BJ (cell line): ENCODE data around the gene KCMF1. TPM values are rescaled to one million over a fixed set of nuclear protein-coding genes. Genes with fewer than 3 reads are reported as not detected.

ENCODE experiments used
- CTCF ChIA-PET: fragments of 350-600 bp; formaldehyde crosslinking; extraction: SDS; loops from one replicate; lab custom pipeline; 2021; ENCODE audit warnings: antibody characterized with exemption, inconsistent platforms; lab: Yijun Ruan, JAX
- POLR2A ChIA-PET: fragments of 300-600 bp; sonication (Branson Sonifier 250); formaldehyde crosslinking; extraction: SDS; loops from one replicate; lab custom pipeline; 2021; ENCODE audit warnings: antibody characterized with exemption; lab: Charles Lee
- DNase-seq: peaks from one replicate; pipeline ENCODE4 v3.0.0-alpha.2; 2011; ENCODE audit warnings: low read depth
- H3K27me3 ChIP-seq: 2 replicates; pipeline ENCODE4 v1.6.0; 2011; ENCODE audit warnings: low read length; ENCODE audit not compliant: control insufficient read depth, insufficient read depth
- H3K36me3 ChIP-seq: 2 replicates; pipeline ENCODE4 v1.5.1; 2011; ENCODE audit warnings: low read length; ENCODE audit not compliant: control insufficient read depth, insufficient read depth
- H3K4me3 ChIP-seq: 2 replicates; pipeline ENCODE4 v1.5.1; 2011; ENCODE audit warnings: low read depth, mild to moderate bottlenecking, control low read depth, low read length
- polyA plus RNA-seq: library from polyadenylated mRNA; depleted of rRNA; stranded (reverse); fragments of >200 nt; gene quantifications from 2 replicates; pipeline ENCODE4 v1.2.3, GENCODE V29; 2011; rRNA removed
- small RNA-seq: library from RNA; depleted of rRNA; stranded (forward); fragments of <200 nt; gene quantifications from one replicate; pipeline ENCODE3, GENCODE V24; 2012; ENCODE audit warnings: low replicate concordance, low read depth; ENCODE audit not compliant: insufficient read length
- TF ChIP-seq, protein P1 (sequence below): IDR thresholded peaks from 2 replicates; pipeline ENCODE4 v1.5.1; 2011; ENCODE audit warnings: low read depth, mild to moderate bottlenecking, control low read depth, inconsistent platforms, low read length, moderate library complexity; ENCODE audit not compliant: insufficient read depth

KCMF1 gene
- polyA plus RNA-seq, 1 experiment = 83.3 TPM

DNA sequence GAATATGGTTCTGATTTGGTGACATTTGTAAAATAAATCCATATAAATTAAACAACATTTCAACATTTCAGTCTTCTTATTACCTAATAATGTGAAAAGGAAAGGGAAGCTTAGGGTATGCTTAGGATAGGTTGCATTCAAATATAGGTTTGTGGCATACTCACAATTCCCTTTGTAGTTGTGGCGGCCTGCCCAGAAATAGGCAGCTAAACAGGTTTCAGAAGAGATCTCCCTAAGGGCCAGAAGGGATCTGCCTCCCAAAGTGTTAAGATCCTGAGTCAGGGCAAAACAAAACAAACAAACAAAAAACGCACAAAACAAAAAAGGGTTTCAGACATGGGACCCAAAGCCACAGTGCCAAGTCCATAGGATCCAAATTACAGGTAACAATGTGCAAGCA is 120.9 kb downstream of the KCMF1 start:
- DNase-seq = no peak
- POLR2A ChIA-PET = no interaction called here
- CTCF ChIA-PET = interaction anchor here (0.7 to 1.8 kb wide), 3 partner anchors 8 to 208 kb away, joined by 3 to 7 read pairs (median 4); no protein-coding TSS in a partner anchor
- Histone ChIP-seq H3K4me3 (no peak overlapping the region), H3K36me3 (no peaks in the 10 kb centered on the region), H3K27me3 (peaks cover 11% of the 10 kb centered on the region)
- TF ChIP-seq, protein P1, sequence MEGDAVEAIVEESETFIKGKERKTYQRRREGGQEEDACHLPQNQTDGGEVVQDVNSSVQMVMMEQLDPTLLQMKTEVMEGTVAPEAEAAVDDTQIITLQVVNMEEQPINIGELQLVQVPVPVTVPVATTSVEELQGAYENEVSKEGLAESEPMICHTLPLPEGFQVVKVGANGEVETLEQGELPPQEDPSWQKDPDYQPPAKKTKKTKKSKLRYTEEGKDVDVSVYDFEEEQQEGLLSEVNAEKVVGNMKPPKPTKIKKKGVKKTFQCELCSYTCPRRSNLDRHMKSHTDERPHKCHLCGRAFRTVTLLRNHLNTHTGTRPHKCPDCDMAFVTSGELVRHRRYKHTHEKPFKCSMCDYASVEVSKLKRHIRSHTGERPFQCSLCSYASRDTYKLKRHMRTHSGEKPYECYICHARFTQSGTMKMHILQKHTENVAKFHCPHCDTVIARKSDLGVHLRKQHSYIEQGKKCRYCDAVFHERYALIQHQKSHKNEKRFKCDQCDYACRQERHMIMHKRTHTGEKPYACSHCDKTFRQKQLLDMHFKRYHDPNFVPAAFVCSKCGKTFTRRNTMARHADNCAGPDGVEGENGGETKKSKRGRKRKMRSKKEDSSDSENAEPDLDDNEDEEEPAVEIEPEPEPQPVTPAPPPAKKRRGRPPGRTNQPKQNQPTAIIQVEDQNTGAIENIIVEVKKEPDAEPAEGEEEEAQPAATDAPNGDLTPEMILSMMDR = no peak

DNA sequence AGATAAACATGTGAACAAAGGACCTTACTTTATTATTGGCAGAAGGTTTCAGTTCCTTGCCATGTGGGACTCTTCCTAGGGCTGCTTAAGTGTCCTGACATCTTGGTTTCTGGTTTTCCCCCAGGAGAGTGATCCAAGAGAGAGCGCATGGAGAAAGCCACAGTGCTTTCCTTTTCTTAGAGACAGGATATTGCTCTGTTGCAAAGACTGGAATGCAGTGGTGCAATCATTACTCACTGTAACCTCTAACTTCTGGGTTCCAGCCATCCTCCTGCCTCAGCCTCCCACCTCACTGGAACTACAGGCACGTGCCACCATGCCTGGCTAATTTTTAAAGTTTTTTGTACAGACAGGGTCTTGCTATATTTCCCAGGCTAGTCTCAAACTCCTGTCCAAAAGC is 124.1 kb downstream of the KCMF1 start:
- no peak overlapping the region for H3K4me3 ChIP-seq
- no peaks in the 10 kb centered on the region for H3K36me3 ChIP-seq
- peaks cover 2% of the 10 kb centered on the region; the same call in 1 of the 2 replicates for H3K27me3 ChIP-seq
- DNase-seq = no peak
- CTCF ChIA-PET = interaction anchor here (0.6 kb wide), 1 partner anchor 1446 kb away, joined by 3 read pairs; no protein-coding TSS in a partner anchor
- TF ChIP-seq, protein P1 = no peak
- POLR2A ChIA-PET = no interaction called here

DNA sequence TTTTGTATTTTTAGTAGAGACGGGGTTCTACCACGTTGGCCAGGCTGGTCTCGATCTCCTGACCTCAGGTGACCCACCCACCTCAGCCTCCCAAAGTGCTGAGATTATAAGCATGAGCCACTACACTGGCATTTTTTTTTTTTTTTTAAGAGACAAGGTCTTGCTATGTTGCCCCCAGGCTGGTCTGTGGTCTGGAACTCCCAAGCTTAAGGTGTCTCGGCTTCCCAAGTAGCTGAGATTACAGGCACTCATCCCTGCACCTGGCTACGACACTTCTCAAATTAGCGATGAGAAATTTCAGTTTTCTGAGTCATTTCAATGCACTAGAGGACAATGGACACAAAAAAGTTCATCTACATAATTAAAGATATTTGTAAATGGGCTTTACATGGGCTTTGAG is 125.7 kb downstream of the KCMF1 start:
- peaks cover 2% of the 10 kb centered on the region; the same call in 1 of the 2 replicates for H3K27me3 ChIP-seq
- ChIA-PET POLR2A (no interaction called here), CTCF (no interaction called here)
- H3K4me3 ChIP-seq = no peak overlapping the region
- H3K36me3 ChIP-seq = no peaks in the 10 kb centered on the region
- TF ChIP-seq, protein P1 = no peak
- no peak for DNase-seq

DNA sequence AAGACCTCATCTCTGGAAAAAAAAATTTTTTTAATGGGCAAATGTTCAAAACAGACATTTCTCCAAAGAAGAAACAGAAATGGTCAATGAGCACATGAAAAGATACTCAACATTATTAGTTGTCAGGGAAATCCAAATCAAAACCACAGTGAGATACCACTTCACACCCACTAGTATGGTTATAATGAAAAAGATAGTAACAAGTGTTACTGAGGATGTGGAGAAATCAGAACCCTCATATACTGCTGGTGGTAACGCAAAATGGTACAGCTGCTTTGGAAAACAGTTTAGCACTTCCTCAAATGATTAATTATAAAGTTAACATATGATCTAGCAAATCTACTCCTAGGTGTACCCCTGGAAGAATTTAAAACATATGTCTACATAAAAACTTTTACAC is 133.3 kb downstream of the KCMF1 start:
- Histone ChIP-seq H3K36me3 (no peaks in the 10 kb centered on the region), H3K27me3 (0 out of 2 replicates have a peak, but pooled peaks cover 2% of the 10 kb centered on the region), H3K4me3 (no peak overlapping the region)
- no peak for DNase-seq
- TF ChIP-seq, protein P1 = no peak
- POLR2A ChIA-PET = no interaction called here
- CTCF ChIA-PET = interaction anchor here (0.9 to 1.1 kb wide), 3 partner anchors 13 to 190 kb away, joined by 3 to 4 read pairs (median 4); no protein-coding TSS in a partner anchor

DNA sequence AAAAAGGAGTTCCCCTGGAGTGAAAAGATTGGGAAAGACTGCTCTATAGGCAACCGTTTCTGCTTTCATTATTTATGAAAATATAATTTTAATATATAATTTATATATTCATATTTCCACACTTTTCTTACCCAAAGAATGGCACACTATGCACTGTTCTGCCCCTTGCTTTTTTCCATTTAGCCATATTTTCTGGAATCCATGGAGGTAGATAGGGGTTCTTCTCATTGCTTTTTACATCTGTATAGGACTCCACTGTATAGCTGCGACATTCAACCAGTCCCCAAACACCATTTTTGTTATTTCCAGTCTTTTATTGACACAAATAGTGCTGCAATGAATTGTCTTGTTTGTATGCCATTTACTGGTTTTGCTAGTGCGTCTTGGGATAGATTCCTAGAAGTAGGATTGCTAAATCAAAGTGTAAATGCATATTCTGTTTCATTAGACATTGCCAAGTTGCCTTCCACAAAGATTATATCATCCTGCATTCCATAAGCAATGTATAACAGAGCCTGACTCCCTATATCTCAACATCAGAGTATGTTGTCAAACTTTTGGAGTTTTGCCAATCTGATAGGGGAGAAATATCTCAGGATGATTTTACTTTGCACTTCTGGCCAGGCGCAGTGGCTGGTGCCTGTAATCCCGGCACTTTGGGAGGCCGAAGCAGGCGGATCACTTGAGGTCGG is 135.7 kb downstream of the KCMF1 start:
- DNase-seq = no peak
- Histone ChIP-seq H3K36me3 (no peaks in the 10 kb centered on the region), H3K27me3 (no peaks in the 10 kb centered on the region), H3K4me3 (no peak overlapping the region)
- TF ChIP-seq, protein P1 = no peak
- ChIA-PET POLR2A (no interaction called here), CTCF (interaction anchor here (1.5 kb wide), 1 partner anchor 168 kb away, joined by 3 read pairs; no protein-coding TSS in a partner anchor)

Small RNA genes lying within 50 kb of the gene (small RNA-seq; reads per million reads assigned to genes)
- not detected for gene AC078974.1

Other genes with a start within 250 kb of the KCMF1 start
- gene TRABD2A, start 90.1 kb upstream of the KCMF1 start, polyA plus RNA-seq = 3.0 and 3.8 TPM in 2 replicates
- gene TMSB10, start 65.5 kb upstream of the KCMF1 start, polyA plus RNA-seq = 2,234 and 3,073 TPM in 2 replicates
- gene TCF7L1, start 162.2 kb downstream of the KCMF1 start, polyA plus RNA-seq = 1.9 and 3.2 TPM in 2 replicates